ENCODE results near the gene HYAL3. TPM values are rescaled to one million over a fixed set of nuclear protein-coding genes. Genes with fewer than 3 reads are reported as not detected.
A peak's percentile ranks its signal among the peaks of the same experiment; 100 is the strongest.
"Not testable (repeated sequence)": the region's sequence is repeated elsewhere in the genome, so short reads cannot be mapped to it uniquely, and the experiment has no call there.

The HYAL3 gene
- total RNA-seq, 1 donor from 2014 or later: 1.3 TPM

GRCh38 chr3:50318615-50319014 lies 19.4 kb upstream of the HYAL3 start:
- intact Hi-C loops (cut with DNase I): no loop called here
- DNase-seq (ENCODE audit: low spot score): no peak

- DNase-seq (ENCODE audit: low spot score): no peak
These were observed 19.0 kb upstream of the HYAL3 start for GRCh38 chr3:50318163-50318562.

GRCh38 chr3:50317300-50317699 lies 18.1 kb upstream of the HYAL3 start:
- intact Hi-C loops (cut with DNase I): no loop called here
- no peak for DNase-seq (ENCODE audit: low spot score)

More at GRCh38 chr3:50318163-50318562, 19.0 kb upstream of the HYAL3 start:
- intact Hi-C loops (cut with DNase I): no loop called here

- no peak for DNase-seq (ENCODE audit: low spot score)
- intact Hi-C loops (cut with DNase I): no loop called here
These were observed 17.5 kb upstream of the HYAL3 start for GRCh38 chr3:50316657-50317242.

- intact Hi-C loops (cut with DNase I): no loop called here
- DNase-seq (ENCODE audit: low spot score): no peak
These were observed 15.6 kb upstream of the HYAL3 start for GRCh38 chr3:50314816-50315215.

- DNase-seq (ENCODE audit: low spot score): no peak
- intact Hi-C loops (cut with DNase I): no loop called here
These were observed 15.1 kb upstream of the HYAL3 start for GRCh38 chr3:50314342-50314741.

- intact Hi-C loops (cut with DNase I); DNase-seq (ENCODE audit: low spot score): not testable (repeated sequence)
These were observed 12.8 kb upstream of the HYAL3 start for GRCh38 chr3:50312041-50312440.

GRCh38 chr3:50304601-50305000 lies 5.4 kb upstream of the HYAL3 start:
- intact Hi-C loops (cut with DNase I): loop anchor here (5.0 kb wide), 1 partner anchor 33 kb away; no protein-coding TSS in a partner anchor
- DNase-seq (ENCODE audit: low spot score): no peak

- intact Hi-C loops (cut with DNase I): loop anchor here (5.0 kb wide), 1 partner anchor 34 kb away; no protein-coding TSS in a partner anchor
- DNase-seq (ENCODE audit: low spot score): peak; percentile 90
These were observed 4.0 kb upstream of the HYAL3 start, which contains the start of gene HYAL1 for GRCh38 chr3:50303013-50303815. Gene HYAL1 (minus strand): TSS chr3:50303574. CDS start chr3:50302956, 618 bp downstream.

- DNase-seq (ENCODE audit: low spot score): no peak
- intact Hi-C loops (cut with DNase I): loop anchor here (5.0 kb wide), 1 partner anchor 35 kb away; no protein-coding TSS in a partner anchor
These were observed 3.1 kb upstream of the HYAL3 start for GRCh38 chr3:50302095-50303012.

GRCh38 chr3:50300681-50301254 lies 1.6 kb upstream of the HYAL3 start:
- DNase-seq (ENCODE audit: low spot score): no peak
- intact Hi-C loops (cut with DNase I): loop anchor here (1.0 to 5.0 kb wide), 2 partner anchors 23 to 37 kb away; no protein-coding TSS in a partner anchor

- intact Hi-C loops (cut with DNase I): loop anchor here (1.0 to 5.0 kb wide), 2 partner anchors 23 to 37 kb away; no protein-coding TSS in a partner anchor
- DNase-seq (ENCODE audit: low spot score): no peak
These were observed 900 bp upstream of the HYAL3 start for GRCh38 chr3:50299929-50300680.

GRCh38 chr3:50299638-50299928 lies 378 bp upstream of the HYAL3 start:
- DNase-seq (ENCODE audit: low spot score): no peak
- intact Hi-C loops (cut with DNase I): no loop called here

- intact Hi-C loops (cut with DNase I): no loop called here
- no peak for DNase-seq (ENCODE audit: low spot score)
These were observed 1.1 kb downstream of the HYAL3 start for GRCh38 chr3:50297896-50298725.

- no peak for DNase-seq (ENCODE audit: low spot score)
- intact Hi-C loops (cut with DNase I): no loop called here
These were observed 1.8 kb downstream of the HYAL3 start for GRCh38 chr3:50297384-50297775.

GRCh38 chr3:50296721-50297383 lies 2.4 kb downstream of the HYAL3 start:
- intact Hi-C loops (cut with DNase I): no loop called here
- DNase-seq (ENCODE audit: low spot score): no peak
